ENCODE measurements around the gene SCN11A. TPM values are rescaled to one million over a fixed set of nuclear protein-coding genes. Genes with fewer than 3 reads are reported as not detected.

SCN11A gene
- total RNA-seq, 1 donor from 2014 or later = 0.20 TPM

GRCh38 chr3:39088889-39089288, 37.1 kb upstream of the SCN11A start:
- Mint-ChIP-seq H3K4me1 (ENCODE audit: low read depth, unreplicated experiment) (peaks cover 9% of the 10 kb centered on the region), H3K9me3 (ENCODE audit: unreplicated experiment) (no peaks in the 10 kb centered on the region), H3K27me3 (ENCODE audit: low read depth, unreplicated experiment) (no peaks in the 10 kb centered on the region), H3K36me3 (ENCODE audit: low read depth, unreplicated experiment) (peaks cover 17% of the 10 kb centered on the region), H3K27ac (ENCODE audit: unreplicated experiment) (no peak overlapping the region), H3K4me3 (ENCODE audit: unreplicated experiment) (no peak overlapping the region)
- H3K36me3 ChIP-seq (ENCODE audit: insufficient read depth, low read length) = peaks cover 35% of the 10 kb centered on the region
- no peaks in the 10 kb centered on the region for H3K4me1 ChIP-seq (ENCODE audit: insufficient read depth, low read length)
- H3K79me2 ChIP-seq (ENCODE audit: insufficient read depth, low read length) = no peaks in the 10 kb centered on the region
- no peak overlapping the region for H2AFZ ChIP-seq (ENCODE audit: low read depth, low read length)
- no peak for FAIRE-seq
- H3K9me3 ChIP-seq (ENCODE audit: insufficient read depth, low read depth, low read length) = no peaks in the 10 kb centered on the region
- H3K4me2 ChIP-seq (ENCODE audit: low read length) = no peak overlapping the region
- H3K9ac ChIP-seq (ENCODE audit: low read length) = no peak overlapping the region
- no peak for TF ChIP-seq EZH2 (IDR thresholded peaks at IDR 0.05; ENCODE audit: insufficient read depth, low read length)
- TF ChIP-seq CTCF (IDR thresholded peaks at IDR 0.05; ENCODE audit: insufficient read depth, low read depth, low read length) = no peak
- no peak for DNase-seq (ENCODE audit: low read depth)
- no peak overlapping the region for H3K4me3 ChIP-seq (ENCODE audit: insufficient read depth, low read depth, low read length)
- no peak overlapping the region for H3K27ac ChIP-seq (ENCODE audit: low read depth, low read length)
- no peaks in the 10 kb centered on the region for H3K27me3 ChIP-seq (ENCODE audit: insufficient read depth, low read length)
- no peaks in the 10 kb centered on the region for H4K20me1 ChIP-seq (ENCODE audit: insufficient read depth, low read length)

GRCh38 chr3:39088456-39088855, 36.7 kb upstream of the SCN11A start:
- Histone ChIP-seq H2AFZ (ENCODE audit: low read depth, low read length) (no peak overlapping the region), H4K20me1 (ENCODE audit: insufficient read depth, low read length) (no peaks in the 10 kb centered on the region), H3K79me2 (ENCODE audit: insufficient read depth, low read length) (no peaks in the 10 kb centered on the region), H3K4me3 (ENCODE audit: insufficient read depth, low read depth, low read length) (no peak overlapping the region), H3K36me3 (ENCODE audit: insufficient read depth, low read length) (peaks cover 36% of the 10 kb centered on the region), H3K9ac (ENCODE audit: low read length) (no peak overlapping the region), H3K27ac (ENCODE audit: low read depth, low read length) (no peak overlapping the region), H3K9me3 (ENCODE audit: insufficient read depth, low read depth, low read length) (no peaks in the 10 kb centered on the region), H3K4me2 (ENCODE audit: low read length) (no peak overlapping the region), H3K27me3 (ENCODE audit: insufficient read depth, low read length) (no peaks in the 10 kb centered on the region), H3K4me1 (ENCODE audit: insufficient read depth, low read length) (no peaks in the 10 kb centered on the region)
- Mint-ChIP-seq H3K27ac (ENCODE audit: unreplicated experiment) (peak overlapping the region; percentile 47), H3K27me3 (ENCODE audit: low read depth, unreplicated experiment) (no peaks in the 10 kb centered on the region), H3K9me3 (ENCODE audit: unreplicated experiment) (no peaks in the 10 kb centered on the region), H3K4me3 (ENCODE audit: unreplicated experiment) (no peak overlapping the region), H3K4me1 (ENCODE audit: low read depth, unreplicated experiment) (peaks cover 9% of the 10 kb centered on the region), H3K36me3 (ENCODE audit: low read depth, unreplicated experiment) (peaks cover 14% of the 10 kb centered on the region)
- TF ChIP-seq CTCF (IDR thresholded peaks at IDR 0.05; ENCODE audit: insufficient read depth, low read depth, low read length) = no peak
- TF ChIP-seq EZH2 (IDR thresholded peaks at IDR 0.05; ENCODE audit: insufficient read depth, low read length) = no peak
- FAIRE-seq (no peak), DNase-seq (ENCODE audit: low read depth) (no peak)

- Histone ChIP-seq H2AFZ (ENCODE audit: low read depth, low read length) (no peak overlapping the region), H4K20me1 (ENCODE audit: insufficient read depth, low read length) (no peaks in the 10 kb centered on the region), H3K27me3 (ENCODE audit: insufficient read depth, low read length) (no peaks in the 10 kb centered on the region), H3K4me1 (ENCODE audit: insufficient read depth, low read length) (no peaks in the 10 kb centered on the region), H3K4me2 (ENCODE audit: low read length) (no peak overlapping the region), H3K79me2 (ENCODE audit: insufficient read depth, low read length) (no peaks in the 10 kb centered on the region), H3K27ac (ENCODE audit: low read depth, low read length) (no peak overlapping the region), H3K4me3 (ENCODE audit: insufficient read depth, low read depth, low read length) (no peak overlapping the region), H3K9me3 (ENCODE audit: insufficient read depth, low read depth, low read length) (no peaks in the 10 kb centered on the region), H3K36me3 (ENCODE audit: insufficient read depth, low read length) (peaks cover 26% of the 10 kb centered on the region), H3K9ac (ENCODE audit: low read length) (no peak overlapping the region)
- no peak for FAIRE-seq
- H3K9me3 Mint-ChIP-seq (ENCODE audit: unreplicated experiment) = no peaks in the 10 kb centered on the region
- no peak overlapping the region for H3K4me3 Mint-ChIP-seq (ENCODE audit: unreplicated experiment)
- H3K36me3 Mint-ChIP-seq (ENCODE audit: low read depth, unreplicated experiment) = peaks cover 20% of the 10 kb centered on the region
- no peaks in the 10 kb centered on the region for H3K27me3 Mint-ChIP-seq (ENCODE audit: low read depth, unreplicated experiment)
- peaks cover 9% of the 10 kb centered on the region for H3K4me1 Mint-ChIP-seq (ENCODE audit: low read depth, unreplicated experiment)
- no peak for TF ChIP-seq CTCF (IDR thresholded peaks at IDR 0.05; ENCODE audit: insufficient read depth, low read depth, low read length)
- no peak for TF ChIP-seq EZH2 (IDR thresholded peaks at IDR 0.05; ENCODE audit: insufficient read depth, low read length)
- no peak for DNase-seq (ENCODE audit: low read depth)
- H3K27ac Mint-ChIP-seq (ENCODE audit: unreplicated experiment) = no peak overlapping the region
Measured at GRCh38 chr3:39086144-39086543, 34.4 kb upstream of the SCN11A start.

Data from astrocyte (in vitro differentiated cells and primary cell).